Femur (tissue), 1 donor: ENCODE measurements around the gene ITPK1.
A peak's percentile ranks its signal among the peaks of the same experiment; 100 is the strongest.

ENCODE experiments used
- DNase-seq: peaks from one replicate; pipeline ENCODE4 v3.0.0-alpha.2; 2017

ITPK1 gene

GRCh38 chr14:93040982-93041381, 74.7 kb downstream of the ITPK1 start:
- DNase-seq: no peak

DNA sequence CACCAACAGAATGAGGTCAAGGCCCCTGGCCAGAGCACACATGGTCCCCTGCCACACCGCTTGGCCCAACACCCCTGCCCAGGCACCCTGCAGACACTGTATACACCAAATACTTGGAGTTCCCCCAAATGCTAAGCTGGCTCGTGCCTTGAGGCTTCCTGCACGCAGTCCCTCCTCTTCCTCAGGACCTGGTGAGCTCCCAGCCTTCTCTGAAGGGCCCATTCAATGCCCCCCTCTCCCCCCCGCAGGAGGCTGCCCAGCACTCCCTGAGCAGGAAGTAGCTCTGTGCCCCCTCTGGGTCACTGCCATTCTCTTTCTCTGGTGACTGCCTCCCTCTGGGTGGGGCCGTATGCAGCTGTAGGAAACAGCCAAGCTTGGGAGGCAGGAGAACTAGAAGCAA, 75.3 kb downstream of the ITPK1 start:
- DNase-seq: no peak

- no peak for DNase-seq
Observed at GRCh38 chr14:93039649-93040315, 75.9 kb downstream of the ITPK1 start.

DNA sequence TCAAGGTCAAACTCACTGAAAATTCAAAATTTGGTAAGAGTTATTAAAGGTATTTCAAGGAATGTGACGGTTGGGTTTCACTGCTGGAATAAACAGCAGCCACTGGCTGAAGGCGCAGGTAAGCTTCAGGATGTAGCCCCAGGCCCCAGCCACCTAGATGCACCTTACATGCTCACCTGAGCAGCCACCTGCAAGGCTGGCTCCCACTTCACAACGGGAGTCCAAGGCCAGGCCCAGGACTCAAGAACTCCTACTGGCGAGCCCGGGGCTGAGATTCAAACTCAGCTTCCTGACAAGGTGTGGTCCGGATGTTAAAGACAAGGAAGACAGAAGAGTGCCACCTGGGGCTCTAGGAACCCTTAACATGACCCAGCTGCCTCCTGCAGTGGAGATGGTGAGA, 78.4 kb downstream of the ITPK1 start:
- DNase-seq: no peak

DNA sequence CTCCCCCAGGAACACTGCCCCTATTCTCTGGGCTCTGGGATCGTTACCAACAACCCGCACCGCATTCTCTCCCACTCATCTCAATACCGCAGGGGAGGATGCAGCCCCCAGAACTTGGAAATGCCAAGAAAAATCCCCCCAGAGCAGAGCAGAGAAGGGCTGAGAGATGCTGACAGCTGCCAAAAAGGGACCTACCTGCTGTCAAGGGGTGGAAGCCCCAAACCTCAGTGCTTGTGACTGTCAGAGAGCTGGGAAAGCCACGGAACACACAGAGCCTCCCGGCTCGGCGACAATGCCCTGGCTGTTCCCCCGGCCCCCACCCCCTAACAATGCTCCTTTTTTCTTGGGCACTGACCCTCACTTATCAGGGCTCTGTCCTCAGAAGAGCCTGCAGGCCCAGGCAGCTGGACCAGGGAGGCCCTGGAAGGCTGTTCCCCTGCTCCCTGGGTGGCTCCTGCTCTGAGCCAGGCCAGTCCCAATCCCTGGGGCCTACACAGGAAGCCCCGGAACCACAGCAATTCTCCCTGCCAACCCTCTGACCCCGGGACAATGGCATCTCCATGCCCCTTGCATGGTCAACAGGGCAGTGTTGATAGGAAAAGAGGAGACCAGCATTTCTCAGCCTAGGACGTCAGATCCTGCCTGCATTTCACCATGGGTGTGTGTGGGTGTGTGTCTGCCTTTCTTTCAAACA, 78.9 kb downstream of the ITPK1 start:
- no peak for DNase-seq

DNA sequence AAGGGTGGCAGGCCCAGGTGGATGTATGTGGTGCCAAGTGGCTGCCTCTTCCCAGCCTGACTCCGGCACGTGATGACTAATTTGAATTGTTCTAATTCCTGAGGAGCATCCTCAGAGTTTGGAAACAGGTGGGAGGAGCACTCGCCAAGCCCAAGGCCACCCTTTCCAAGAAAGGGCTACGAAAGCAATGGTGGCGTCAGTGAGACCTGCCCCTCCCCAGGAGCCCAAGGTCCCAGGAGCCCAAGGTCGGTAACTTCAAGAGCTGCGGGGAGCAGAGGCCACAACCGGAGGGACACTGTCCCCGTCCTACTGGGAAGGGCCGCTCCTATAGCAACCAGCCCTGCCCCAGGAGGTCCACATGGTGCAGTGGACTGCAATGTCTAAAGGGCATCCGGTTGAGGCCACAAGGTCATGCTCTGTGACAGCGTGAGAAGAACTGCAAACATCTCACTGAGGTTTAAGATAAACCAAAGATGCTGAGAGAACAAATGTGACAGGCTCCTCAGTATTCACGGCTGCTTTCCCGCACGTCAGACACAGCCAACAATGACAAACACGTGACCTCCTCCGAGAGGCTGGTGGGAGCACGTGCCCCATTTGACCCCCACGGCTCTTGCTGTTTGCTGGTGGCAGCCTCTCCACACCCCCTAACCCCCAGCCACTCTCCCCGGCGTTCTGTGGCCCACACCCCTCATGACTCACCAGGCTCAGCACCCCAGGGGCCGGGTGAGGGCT, 79.6 kb downstream of the ITPK1 start:
- peak; percentile 46 for DNase-seq

DNA sequence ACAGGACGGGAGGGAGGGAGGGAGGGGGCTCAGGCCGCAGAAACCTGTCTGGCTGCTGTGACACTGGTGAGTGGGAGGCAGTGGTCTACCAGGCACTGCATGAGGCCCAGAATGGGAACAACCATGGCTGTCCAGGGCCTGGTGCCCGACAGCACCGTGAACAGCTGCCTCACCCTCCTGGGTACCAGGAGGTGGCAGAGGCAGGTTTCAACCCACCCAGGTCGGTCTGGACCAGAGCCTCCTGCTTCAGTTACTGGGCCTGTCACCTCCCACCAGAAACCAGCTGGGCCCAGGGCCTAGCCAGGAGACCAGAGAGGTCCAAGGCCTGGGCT, 80.2 kb downstream of the ITPK1 start:
- DNase-seq: no peak

- DNase-seq: no peak
Observed at GRCh38 chr14:93034671-93034994, 81.1 kb downstream of the ITPK1 start.

DNA sequence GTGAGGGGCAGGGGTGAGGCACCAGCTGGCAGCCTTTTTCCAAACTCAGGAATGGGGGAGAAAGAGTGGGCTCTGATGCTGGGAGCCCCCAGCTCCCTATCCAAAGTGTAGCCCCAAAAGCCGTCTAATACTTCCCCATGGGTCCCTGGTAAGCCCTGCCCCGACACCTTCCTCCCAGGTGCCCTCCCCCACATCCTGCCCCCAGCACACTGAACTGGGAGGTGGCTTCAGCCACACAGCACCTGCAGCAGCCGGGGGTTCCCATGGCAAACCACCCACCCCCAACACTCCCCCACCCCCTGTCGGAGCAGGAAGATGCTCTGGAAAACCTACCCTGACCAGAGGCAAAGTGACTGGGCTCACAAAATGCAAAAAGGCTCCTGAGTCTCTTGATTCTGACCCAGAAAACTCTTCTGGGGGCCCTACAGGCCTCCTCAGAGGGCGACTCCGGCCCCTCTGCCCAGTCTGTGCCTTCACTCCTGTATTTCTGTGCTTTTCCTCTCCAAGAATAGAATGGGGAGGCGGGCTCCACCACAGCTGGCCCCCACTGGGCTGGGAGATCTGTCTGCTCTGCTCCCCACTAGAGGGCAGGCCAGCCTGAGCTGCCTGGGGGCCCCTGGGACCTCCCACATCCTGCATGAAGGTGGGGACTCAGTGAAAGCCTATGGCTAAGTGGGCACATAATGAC, 81.6 kb downstream of the ITPK1 start:
- no peak for DNase-seq

DNA sequence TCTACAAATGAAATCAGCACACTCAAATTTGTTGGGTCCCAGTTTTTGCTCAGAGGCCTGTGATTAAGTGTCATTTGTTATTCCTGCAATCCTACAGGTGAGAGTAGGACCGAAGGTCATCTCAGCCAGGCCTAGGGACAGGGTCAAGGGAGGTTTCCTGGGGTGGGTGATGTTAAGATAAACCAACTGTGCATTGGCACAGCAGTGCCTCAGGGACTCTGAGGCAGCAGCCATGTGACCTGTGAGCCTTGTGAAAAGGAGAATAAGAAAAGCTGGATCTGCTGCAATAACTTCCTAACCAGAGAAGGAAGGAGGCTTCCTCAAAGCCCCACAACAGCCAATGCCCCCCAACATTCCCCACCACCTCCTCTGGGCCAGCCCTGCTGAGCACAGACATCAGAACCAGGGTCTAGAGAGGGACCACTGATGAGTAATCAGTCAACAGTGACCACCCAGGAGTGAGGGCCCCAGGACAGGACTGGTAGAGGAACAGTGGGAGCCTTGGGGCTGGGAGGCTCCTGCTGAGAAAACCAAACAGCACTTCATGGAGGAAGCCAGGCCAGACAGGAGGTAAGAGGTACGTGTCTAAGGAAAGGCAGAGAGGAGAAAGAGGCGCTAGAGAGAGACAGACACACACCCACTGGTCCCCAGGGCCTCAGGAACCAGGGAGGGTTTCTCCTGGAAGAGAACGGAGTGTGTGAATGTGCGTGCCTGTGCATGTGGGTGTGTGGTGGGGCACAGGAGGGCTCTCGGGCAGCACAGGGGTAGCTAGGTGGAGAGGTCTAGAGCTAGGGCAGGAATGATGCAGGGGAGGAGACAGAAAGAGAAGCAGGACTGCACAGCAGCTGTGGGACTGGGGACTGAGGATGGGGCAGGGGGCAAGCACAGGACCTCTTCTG, 82.4 kb downstream of the ITPK1 start:
- DNase-seq: no peak

- no peak for DNase-seq
Observed at GRCh38 chr14:93032421-93032936, 83.2 kb downstream of the ITPK1 start.

DNA sequence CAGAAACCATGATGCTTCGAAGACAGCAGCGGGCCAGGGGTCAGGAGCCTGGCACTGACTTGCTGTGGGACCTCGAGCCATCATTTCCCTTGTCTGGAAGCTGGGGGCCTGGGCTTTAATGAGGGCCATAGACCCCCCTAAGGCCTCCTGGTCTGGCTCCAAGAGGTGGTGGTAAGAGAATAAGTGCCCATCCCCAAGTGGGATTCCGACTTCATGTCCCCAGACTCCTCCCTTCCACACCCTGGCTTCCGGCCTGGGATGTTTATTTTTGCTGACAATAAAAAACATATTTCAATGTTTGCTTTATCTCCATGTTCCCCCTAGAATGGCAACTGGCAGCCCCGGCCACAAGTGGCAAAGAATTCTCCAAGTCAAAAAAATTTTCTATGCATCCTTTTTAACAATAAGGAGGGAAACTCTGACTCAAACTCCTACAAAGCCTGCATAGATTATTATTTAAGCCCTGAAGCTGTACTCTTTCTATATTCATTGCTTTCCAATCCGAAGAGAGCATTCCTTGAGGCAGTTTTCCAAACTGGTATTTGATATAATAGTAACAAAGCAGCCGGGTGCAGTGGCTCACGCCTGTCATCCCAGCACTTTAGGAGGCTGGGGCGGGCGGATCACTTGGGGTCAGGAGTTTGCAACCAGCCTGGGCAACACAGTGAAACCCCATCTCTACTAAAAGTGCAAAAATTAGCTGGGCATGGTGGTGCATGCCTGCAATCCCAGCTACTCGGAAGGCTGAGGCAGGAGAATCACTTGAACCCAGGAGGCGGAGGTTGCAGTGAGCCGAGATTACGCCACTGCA, 84.0 kb downstream of the ITPK1 start:
- DNase-seq: no peak

GRCh38 chr14:93030761-93031160, 85.0 kb downstream of the ITPK1 start:
- DNase-seq: no peak

- no peak for DNase-seq
Observed at GRCh38 chr14:93029911-93030508, 85.7 kb downstream of the ITPK1 start.

- no peak for DNase-seq
Observed at GRCh38 chr14:93029417-93029816, 86.3 kb downstream of the ITPK1 start.

- DNase-seq: no peak
Observed at GRCh38 chr14:93028724-93029076, 87.0 kb downstream of the ITPK1 start.

GRCh38 chr14:93027810-93028723, 87.7 kb downstream of the ITPK1 start:
- DNase-seq: no peak

DNA sequence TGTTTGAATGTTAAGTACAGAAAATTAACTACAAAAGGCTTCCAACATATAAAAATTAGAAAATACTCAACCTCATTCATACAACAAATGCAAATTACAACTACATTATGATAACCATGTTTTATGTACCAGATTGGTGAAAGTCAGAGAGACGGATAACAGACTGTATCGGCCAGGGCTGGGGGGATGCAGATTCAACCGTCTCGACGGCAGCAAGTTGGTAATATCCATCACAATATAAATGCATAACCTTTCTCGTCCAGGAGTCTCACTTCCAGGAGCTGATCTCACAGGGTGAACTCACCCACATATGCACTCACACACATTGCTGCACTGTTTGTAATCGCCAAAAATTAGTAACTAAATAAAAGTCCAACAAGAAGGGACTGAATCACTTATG, 89.4 kb downstream of the ITPK1 start:
- DNase-seq: no peak

DNA sequence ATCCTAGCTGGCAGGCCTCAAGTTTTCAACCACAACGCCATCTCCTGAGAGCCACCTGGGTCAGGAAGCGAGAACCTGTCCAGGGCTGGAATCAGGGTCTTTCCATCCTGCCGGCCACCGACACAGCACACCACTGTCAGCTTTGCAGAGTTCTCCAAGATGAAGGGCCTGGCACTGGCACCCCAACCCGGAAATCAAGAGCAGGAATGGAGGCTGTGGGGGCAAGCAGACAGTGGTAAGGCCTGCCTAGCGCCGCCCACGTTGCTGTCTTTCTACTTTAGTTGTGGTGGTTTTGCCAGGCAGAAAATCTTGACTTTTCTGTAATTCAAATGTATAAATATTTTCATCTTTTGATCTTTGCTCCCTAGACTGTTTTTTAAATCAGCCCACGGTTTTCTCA, 90.7 kb downstream of the ITPK1 start:
- no peak for DNase-seq

DNA sequence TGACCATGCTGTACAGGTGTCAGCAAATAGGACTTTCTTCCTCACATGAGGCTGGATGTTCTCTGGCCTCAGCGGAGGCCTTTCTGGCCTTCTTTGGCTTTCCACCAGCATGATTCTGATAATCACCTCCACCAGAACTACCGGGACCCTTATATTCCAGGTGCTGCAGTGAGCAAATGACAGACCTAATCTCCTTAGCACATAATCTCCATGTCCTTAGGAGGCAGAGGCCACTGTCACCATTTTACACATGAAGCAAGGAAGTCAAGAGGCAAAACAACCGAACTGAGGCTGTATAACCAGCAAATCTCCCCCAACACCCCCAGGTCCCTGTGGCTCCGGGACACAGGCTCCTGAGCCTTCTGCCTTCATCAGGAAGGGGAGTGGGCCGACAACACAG, 91.2 kb downstream of the ITPK1 start:
- no peak for DNase-seq
